ENCODE data around the gene RGS2. TPM values are rescaled to one million over a fixed set of nuclear protein-coding genes. Genes with fewer than 3 reads are reported as not detected.

The RGS2 gene
- total and polyA plus RNA-seq, 8 donors = 40.6 to 204 (median 101) TPM

DNA sequence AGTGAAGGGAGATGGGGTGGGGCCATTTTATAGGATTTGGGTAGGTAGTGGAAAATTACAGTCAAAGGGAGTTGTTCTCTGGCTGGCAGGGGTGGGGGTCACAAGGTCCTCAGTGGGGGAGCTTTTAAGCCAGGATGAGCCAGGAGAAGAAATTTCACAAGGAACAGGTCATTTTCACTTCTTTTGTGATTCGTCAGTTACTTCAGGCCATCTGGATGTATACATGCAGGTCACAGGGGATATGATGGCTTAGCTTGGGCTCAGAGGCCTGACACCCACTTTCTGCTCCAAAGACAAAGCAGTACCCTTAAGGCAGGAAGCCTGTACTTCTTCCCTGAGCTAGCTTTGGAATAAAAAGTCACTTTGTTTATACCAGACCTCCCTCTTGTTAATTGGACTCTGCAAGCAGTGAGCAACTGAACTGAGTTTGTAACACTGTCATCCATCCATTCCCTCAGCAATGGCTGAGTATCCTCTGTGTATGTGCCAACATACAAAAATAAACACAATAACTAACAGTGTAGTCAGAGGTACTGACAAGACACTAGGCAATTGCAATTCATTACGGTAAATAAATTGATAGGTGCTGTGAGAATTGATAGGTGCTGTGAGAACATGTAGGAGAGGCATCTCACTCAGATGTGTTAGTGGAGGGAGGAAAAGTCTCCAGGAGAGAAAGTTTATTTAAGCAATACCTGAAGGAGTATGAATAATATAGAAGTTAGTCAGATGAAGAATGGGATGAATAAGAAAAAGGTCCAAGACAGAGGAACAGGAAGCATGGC, 14.7 kb upstream of the RGS2 start:
- no peak for TF ChIP-seq POLR2A (IDR thresholded peaks at IDR 0.05)
- no peak for TF ChIP-seq POLR2AphosphoS5 (IDR thresholded peaks at IDR 0.05)
- TF ChIP-seq, protein P1, sequence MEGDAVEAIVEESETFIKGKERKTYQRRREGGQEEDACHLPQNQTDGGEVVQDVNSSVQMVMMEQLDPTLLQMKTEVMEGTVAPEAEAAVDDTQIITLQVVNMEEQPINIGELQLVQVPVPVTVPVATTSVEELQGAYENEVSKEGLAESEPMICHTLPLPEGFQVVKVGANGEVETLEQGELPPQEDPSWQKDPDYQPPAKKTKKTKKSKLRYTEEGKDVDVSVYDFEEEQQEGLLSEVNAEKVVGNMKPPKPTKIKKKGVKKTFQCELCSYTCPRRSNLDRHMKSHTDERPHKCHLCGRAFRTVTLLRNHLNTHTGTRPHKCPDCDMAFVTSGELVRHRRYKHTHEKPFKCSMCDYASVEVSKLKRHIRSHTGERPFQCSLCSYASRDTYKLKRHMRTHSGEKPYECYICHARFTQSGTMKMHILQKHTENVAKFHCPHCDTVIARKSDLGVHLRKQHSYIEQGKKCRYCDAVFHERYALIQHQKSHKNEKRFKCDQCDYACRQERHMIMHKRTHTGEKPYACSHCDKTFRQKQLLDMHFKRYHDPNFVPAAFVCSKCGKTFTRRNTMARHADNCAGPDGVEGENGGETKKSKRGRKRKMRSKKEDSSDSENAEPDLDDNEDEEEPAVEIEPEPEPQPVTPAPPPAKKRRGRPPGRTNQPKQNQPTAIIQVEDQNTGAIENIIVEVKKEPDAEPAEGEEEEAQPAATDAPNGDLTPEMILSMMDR (IDR thresholded peaks at IDR 0.05) = no peak
- TF ChIP-seq EP300 (IDR thresholded peaks at IDR 0.05) = no peak
- Histone ChIP-seq H3K9me3 (no peaks in the 10 kb centered on the region), H3K27me3 (no peaks in the 10 kb centered on the region), H3K4me3 (no peak overlapping the region), H3K4me1 (no peaks in the 10 kb centered on the region), H3K36me3 (no peaks in the 10 kb centered on the region), H3K27ac (no peak overlapping the region)
- 77 to 94% (median 92%) methylated on average over 2 of the region's 2 CpGs for whole genome bisulfite sequencing, 5 donors
- no peak for DNase-seq
- intact Hi-C loops (cut with DNase I; ENCODE audit: low total_unique reads) = loop anchor here (10.0 kb wide), 1 partner anchor 231 kb away; no protein-coding TSS in a partner anchor

GRCh38 chr1:192794768-192795035, 14.1 kb upstream of the RGS2 start:
- Histone ChIP-seq H3K4me1 (no peaks in the 10 kb centered on the region), H3K4me3 (no peak overlapping the region), H3K27ac (no peak overlapping the region), H3K36me3 (no peaks in the 10 kb centered on the region), H3K9me3 (no peaks in the 10 kb centered on the region), H3K27me3 (no peaks in the 10 kb centered on the region)
- intact Hi-C loops (cut with DNase I; ENCODE audit: low total_unique reads) = loop anchor here (10.0 kb wide), 1 partner anchor 230 kb away; no protein-coding TSS in a partner anchor
- no peak for TF ChIP-seq EP300 (IDR thresholded peaks at IDR 0.05)
- TF ChIP-seq, protein P1 (IDR thresholded peaks at IDR 0.05) = no peak
- TF ChIP-seq POLR2A (IDR thresholded peaks at IDR 0.05) = no peak
- no peak for TF ChIP-seq POLR2AphosphoS5 (IDR thresholded peaks at IDR 0.05)
- DNase-seq = no peak

DNA sequence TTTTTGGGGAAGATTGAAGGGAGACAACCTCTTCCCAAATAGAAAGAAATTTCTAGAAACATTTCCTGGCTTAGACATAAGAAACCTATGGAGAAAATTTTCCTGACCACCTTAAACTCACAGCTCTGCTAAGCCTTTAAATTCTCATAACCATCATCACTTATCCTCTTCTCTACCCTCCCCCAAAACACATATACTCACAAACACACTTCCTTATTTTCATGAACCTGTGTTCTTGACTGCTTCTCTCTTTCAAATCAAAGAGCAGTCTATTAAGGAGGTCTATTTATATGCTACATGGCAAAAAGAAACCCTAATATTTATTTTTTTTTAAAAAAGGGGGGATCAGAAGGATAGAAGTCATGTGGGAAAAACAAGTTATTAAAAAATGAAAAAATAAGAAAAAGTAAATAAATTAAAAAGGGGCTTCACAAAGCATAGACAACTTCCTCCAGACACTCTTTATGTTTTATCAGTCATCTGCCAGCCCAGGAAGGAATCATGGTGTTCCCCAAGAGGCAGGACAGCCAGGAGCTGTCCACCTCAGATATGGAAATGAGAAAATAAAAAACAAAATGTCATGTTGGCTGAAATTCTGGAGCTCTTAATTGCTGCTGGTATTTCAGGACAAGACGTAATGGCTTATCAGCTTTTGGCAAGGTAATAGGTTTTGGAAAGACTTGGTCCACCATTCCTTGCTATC, 12.8 kb upstream of the RGS2 start:
- TF ChIP-seq POLR2A (IDR thresholded peaks at IDR 0.05) = no peak
- TF ChIP-seq EP300 (IDR thresholded peaks at IDR 0.05) = no peak
- TF ChIP-seq, protein P1 (IDR thresholded peaks at IDR 0.05) = no peak
- no peak for TF ChIP-seq POLR2AphosphoS5 (IDR thresholded peaks at IDR 0.05)
- no peak for DNase-seq

GRCh38 chr1:192797143-192797542, 11.7 kb upstream of the RGS2 start:
- Histone ChIP-seq H3K9me3 (no peaks in the 10 kb centered on the region), H3K36me3 (no peaks in the 10 kb centered on the region), H3K4me3 (no peak overlapping the region), H3K4me1 (no peaks in the 10 kb centered on the region), H3K27ac (no peak overlapping the region), H3K27me3 (no peaks in the 10 kb centered on the region)
- intact Hi-C loops (cut with DNase I; ENCODE audit: low total_unique reads) = loop anchor here (10.0 kb wide), 1 partner anchor 228 kb away; no protein-coding TSS in a partner anchor
- no peak for DNase-seq
- 52 to 92% (median 78%) methylated on average over 1 of the region's 1 CpG for WGBS, 5 donors
- no peak for TF ChIP-seq EP300 (IDR thresholded peaks at IDR 0.05)
- TF ChIP-seq POLR2AphosphoS5 (IDR thresholded peaks at IDR 0.05) = no peak

More for the DNA sequence above, 12.8 kb upstream of the RGS2 start:
- Histone ChIP-seq H3K27me3 (no peaks in the 10 kb centered on the region), H3K4me1 (no peaks in the 10 kb centered on the region), H3K36me3 (no peaks in the 10 kb centered on the region), H3K27ac (no peak overlapping the region), H3K4me3 (no peak overlapping the region), H3K9me3 (no peaks in the 10 kb centered on the region)
- intact Hi-C loops (cut with DNase I; ENCODE audit: low total_unique reads) = loop anchor here (10.0 kb wide), 1 partner anchor 229 kb away; no protein-coding TSS in a partner anchor
- 50 to 65% (median 60%) methylated on average over 1 of the region's 1 CpG for WGBS, 5 donors

All from stomach (tissue), 9 donors.